Left ventricle myocardium inferior (tissue), 1 donor: ENCODE data around the gene CCDC136. TPM values are rescaled to one million over a fixed set of nuclear protein-coding genes. Genes with fewer than 3 reads are reported as not detected.
A peak's percentile ranks its signal among the peaks of the same experiment; 100 is the strongest.

ENCODE experiments used
- DNase-seq: peaks from one replicate; pipeline ENCODE4 v3.0.0-alpha.2; 2020
- H3K27ac ChIP-seq: fragments of 200-600 bp; replicated peaks from 2 replicates; pipeline ENCODE4 v1.8.0; 2021
- H3K27me3 ChIP-seq: fragments of 200-600 bp; 2 replicates; pipeline ENCODE4 v1.8.0; 2021; ENCODE audit warnings: low read depth
- H3K36me3 ChIP-seq: fragments of 200-600 bp; 2 replicates; pipeline ENCODE4 v1.8.0; 2021
- H3K4me1 ChIP-seq: fragments of 200-600 bp; 2 replicates; pipeline ENCODE4 v1.8.0; 2021
- H3K4me3 ChIP-seq: fragments of 200-600 bp; 2 replicates; pipeline ENCODE4 v1.8.0; 2021; ENCODE audit warnings: mild to moderate bottlenecking, moderate library complexity
- H3K9me3 ChIP-seq: fragments of 200-600 bp; replicated peaks from 2 replicates; pipeline ENCODE4 v1.8.0; 2021
- CTCF ChIP-seq: fragments of 200-600 bp; IDR thresholded peaks from 2 replicates; pipeline ENCODE4 v1.8.0; 2021; ENCODE audit warnings: antibody characterized with exemption, mild to moderate bottlenecking, borderline replicate concordance
- intact Hi-C: fragments of 100-400 bp; cut with micrococcal nuclease; formaldehyde crosslinking; loops from one replicate; pipeline ENCODE4 v1.11.0; 2022
- total RNA-seq: library from RNA; stranded (reverse); fragmentation: NEBNext Ultra II Directional; extraction: Animal tissue kit (Norgen Biotek cat#: 25700); gene quantifications from one replicate; pipeline ENCODE4 v1.2.1, GENCODE V29; 2021
- donor health status: DM: no; HTN: yes; CAD: no; lungs with severe emphysema.

Gene CCDC136
- total RNA-seq, 1 donor from 2014 or later = 8.2 TPM

GRCh38 chr7:128826916-128827247 is 35.1 kb downstream of the CCDC136 start:
- Histone ChIP-seq H3K9me3 (no peaks in the 10 kb centered on the region), H3K4me3 (peak overlapping the region; percentile 54), H3K27me3 (peaks cover 5% of the 10 kb centered on the region), H3K27ac (peak overlapping the region; percentile 96), H3K36me3 (no peaks in the 10 kb centered on the region), H3K4me1 (peaks cover 40% of the 10 kb centered on the region)
- no peak for DNase-seq
- TF ChIP-seq CTCF = no peak
- intact Hi-C loops = no loop called here

- no peaks in the 10 kb centered on the region for H3K36me3 ChIP-seq
- H3K27me3 ChIP-seq = peaks cover 5% of the 10 kb centered on the region
- H3K9me3 ChIP-seq = no peaks in the 10 kb centered on the region
- H3K4me3 ChIP-seq = peak overlapping the region; percentile 54
- TF ChIP-seq CTCF = no peak
- H3K4me1 ChIP-seq = peaks cover 45% of the 10 kb centered on the region
- intact Hi-C loops = no loop called here
- DNase-seq = peak; percentile 68
- peak overlapping the region; percentile 96 for H3K27ac ChIP-seq
These were observed 35.6 kb downstream of the CCDC136 start for GRCh38 chr7:128827248-128827958.

- intact Hi-C loops = no loop called here
- DNase-seq = peak; percentile 72
- peaks cover 5% of the 10 kb centered on the region for H3K27me3 ChIP-seq
- no peaks in the 10 kb centered on the region for H3K9me3 ChIP-seq
- no peak for TF ChIP-seq CTCF
- peak overlapping the region; percentile 54 for H3K4me3 ChIP-seq
- H3K27ac ChIP-seq = peak overlapping the region; percentile 96
- peaks cover 52% of the 10 kb centered on the region for H3K4me1 ChIP-seq
- no peaks in the 10 kb centered on the region for H3K36me3 ChIP-seq
These were observed 36.4 kb downstream of the CCDC136 start for GRCh38 chr7:128827971-128828711.

GRCh38 chr7:128829391-128830166 is 37.8 kb downstream of the CCDC136 start:
- H3K4me1 ChIP-seq = peaks cover 67% of the 10 kb centered on the region
- no peak for DNase-seq
- peak overlapping the region; percentile 96 for H3K27ac ChIP-seq
- H3K9me3 ChIP-seq = no peaks in the 10 kb centered on the region
- peak overlapping the region; percentile 76 for H3K4me3 ChIP-seq
- intact Hi-C loops = no loop called here
- no peaks in the 10 kb centered on the region for H3K36me3 ChIP-seq
- TF ChIP-seq CTCF = no peak
- H3K27me3 ChIP-seq = peaks cover 5% of the 10 kb centered on the region
